GM12874 (cell line): Measurements from ENCODE around the gene GPR37.

ENCODE experiments used
- CTCF ChIP-seq: IDR thresholded peaks from 2 replicates; pipeline ENCODE4 v1.5.1; 2011; ENCODE audit warnings: low read depth, mild to moderate bottlenecking, control low read depth, low read length, moderate library complexity; ENCODE audit not compliant: insufficient read depth

Gene GPR37

DNA sequence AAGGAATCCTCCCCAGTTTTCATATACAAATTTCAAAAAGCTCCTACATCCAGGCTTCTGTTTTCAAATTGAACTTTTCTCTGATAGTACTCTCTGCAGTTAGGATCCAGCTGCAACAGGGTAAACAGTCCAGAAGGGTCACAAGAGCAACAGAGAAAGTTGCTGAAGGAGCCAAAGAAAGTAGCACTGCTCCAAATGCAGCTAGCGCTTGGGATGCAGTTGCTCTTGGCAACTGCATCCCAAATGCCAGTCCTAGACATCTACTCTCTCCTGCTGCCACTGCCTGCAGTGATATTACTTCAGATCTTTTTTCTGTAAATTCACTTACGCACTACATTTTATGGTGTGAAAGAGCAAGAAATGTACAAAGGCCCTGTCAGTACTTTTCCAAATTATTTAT, 14.6 kb downstream of the GPR37 start:
- TF ChIP-seq CTCF = no peak

DNA sequence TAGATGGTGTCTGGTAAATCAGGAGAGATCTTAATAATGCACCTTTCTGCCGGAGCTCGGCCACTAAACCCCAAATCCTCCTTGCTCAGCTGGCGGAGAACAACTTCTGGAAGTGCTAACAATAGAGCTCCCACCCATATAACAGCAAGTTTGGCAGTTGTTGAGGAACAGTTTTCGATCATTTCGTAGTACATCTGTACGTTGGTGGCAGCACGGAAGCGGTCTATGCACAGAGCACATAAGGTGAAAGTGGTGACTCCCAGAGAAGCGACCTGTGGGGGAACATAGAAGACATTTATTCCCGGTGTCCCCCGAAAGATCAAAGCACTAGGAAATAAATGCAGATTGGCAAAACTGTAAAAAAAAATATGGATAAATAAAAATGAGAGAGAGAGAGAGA, 18.5 kb downstream of the GPR37 start:
- TF ChIP-seq CTCF = no peak

DNA sequence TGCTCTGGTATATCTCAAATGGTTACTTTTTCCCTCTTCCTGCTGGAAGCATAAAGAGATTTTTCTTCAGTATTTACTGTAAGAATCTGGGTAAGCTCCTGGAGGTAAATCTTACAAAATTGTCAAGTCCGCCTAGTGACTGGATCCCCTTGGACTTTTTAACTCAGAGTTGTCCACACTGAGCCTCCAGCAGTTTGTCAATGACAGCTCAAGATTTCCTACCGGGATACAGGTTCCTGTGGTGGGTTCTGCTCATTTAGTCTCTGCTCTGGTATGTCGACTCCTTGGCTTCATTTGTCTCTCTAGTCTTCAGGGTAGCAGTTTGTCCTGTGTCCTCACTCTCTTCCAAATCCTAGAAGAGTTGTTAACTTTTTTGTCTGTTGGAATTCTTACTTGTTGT, 27.0 kb downstream of the GPR37 start:
- no peak for TF ChIP-seq CTCF

DNA sequence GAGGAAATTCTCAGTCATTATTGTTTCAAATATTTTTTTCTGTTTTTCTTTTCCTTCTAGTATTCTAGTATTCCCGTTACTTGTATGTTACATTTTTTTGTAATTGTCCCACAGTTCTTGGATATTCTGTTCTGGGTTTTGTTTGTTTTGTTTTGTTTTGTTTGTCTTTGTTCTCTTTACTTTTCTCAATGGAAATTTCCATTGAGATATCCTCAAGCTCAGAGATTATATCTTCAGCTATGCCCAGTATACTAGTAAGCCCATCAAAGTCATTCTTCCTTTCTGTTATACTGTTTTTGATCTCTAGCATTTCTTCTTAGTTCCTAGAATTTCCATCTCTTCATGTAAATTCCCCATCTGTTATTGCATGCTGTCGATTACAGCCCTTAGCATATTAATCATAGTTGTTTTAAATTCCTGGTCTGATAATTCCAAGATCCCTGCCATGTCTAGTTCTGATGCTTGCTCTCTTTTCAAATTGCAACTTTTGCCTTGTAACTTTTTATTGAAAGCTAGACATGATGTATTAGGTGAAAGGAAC, 27.8 kb downstream of the GPR37 start:
- no peak for TF ChIP-seq CTCF

- TF ChIP-seq CTCF = no peak
These were observed 37.0 kb downstream of the GPR37 start for GRCh38 chr7:124728610-124729009.

DNA sequence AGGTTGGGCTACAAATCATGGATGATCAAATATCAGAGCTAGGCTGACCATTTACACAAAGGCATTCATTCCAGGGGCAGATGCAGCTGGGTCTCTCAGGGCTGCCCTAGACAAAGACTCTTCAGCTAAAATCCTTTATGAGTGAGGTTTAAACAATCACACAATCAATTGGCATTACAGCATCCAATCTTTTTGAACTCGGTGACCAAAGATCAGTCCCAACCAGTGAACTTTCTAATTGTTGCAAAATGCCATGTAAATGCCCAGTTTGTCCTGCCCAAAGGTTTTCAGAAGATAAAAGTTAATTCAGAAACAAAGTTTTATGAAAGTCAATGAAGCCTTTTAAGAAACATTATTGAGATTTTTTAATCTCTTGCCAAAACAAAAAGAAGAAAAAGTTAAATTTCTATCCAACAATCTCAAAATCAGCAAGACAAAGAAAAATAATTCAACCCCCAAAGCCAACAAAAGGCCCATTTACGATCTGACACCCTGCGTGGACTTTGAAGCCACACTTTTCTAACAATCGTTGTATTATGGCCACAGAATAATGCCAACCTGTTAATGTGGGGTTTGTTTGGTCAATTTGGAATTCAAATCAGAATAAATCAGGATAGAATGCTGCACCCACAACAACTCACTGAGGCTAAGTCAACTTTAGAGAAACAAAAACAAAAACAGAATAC, 40.9 kb downstream of the GPR37 start:
- no peak for TF ChIP-seq CTCF

DNA sequence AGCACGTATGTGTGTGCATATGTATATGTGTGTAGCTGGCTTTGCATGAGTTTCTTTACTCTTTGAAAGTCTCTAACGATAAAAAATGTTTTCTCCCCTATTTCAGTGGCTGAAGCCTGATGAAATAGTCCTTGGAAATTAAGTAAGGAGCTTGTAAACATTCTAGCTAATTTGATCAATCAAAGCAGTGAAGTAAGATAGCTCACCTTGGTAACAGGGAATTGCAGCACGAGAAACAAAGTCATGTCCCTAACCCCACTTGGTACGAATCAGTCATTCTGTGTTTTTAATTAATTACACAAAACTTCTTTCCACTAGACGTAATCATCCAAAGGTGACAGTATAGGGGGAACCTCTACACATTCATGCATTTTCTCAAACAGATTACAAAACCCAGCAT, 41.5 kb downstream of the GPR37 start:
- no peak for TF ChIP-seq CTCF

DNA sequence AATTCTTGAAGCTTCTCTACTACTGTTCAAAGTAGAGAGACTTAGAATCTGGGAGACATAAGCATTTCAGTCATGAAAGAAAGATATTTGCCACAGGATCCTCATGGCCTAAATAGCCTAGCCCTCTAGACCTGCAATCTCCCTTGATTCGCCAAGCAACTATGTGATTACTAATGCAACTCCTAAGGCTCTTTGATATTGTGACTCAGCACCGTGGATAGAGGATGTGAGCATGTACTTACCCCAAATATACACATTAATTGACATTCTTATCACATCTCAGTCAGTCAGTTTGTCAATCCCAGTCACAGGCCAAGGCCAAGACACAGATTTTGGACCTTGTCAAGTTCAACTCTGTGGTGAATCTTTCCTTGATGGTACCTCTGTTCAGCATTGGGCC, 42.6 kb downstream of the GPR37 start:
- no peak for TF ChIP-seq CTCF
